CD1c-positive myeloid dendritic cell (primary cell): ENCODE measurements around the gene ALDH1A2.
"Not testable (repeated sequence)": the region's sequence is repeated elsewhere in the genome, so short reads cannot be mapped to it uniquely, and the experiment has no call there.

Experiments
- DNase-seq: peaks from one replicate; pipeline ENCODE4 v3.0.0-alpha.2; 2016; ENCODE audit errors: extremely low spot score

The ALDH1A2 gene

DNA sequence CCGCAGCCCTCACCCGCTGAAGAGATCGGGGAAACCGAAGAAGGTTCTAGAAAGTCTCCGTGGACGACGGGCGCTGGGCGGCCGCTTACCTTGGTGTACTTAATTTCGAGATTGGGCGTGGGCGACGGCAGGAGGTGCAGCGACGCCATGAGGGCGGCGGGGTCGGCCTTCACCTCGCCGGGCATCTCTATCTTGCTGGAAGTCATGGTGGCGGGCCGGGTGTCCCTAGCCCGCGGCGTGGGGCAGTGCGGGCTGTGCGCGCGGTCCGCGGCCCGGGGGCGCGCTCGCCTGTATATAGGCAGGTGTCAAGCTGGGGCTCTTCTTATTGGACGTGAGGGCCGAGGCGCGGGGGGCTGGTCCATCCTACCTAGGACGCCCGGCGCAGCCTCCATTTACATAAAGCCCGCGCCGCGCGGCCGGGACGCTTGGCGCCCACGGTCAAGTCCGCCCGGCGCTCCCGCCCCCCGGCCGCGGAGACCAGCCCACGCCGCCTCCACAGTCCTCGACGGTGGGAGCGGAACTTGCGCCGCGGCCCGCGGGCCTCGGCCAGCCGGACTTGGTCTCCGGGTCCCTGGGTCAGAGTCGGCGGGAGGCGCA, at the start of gene ALDH1A2:
Gene ALDH1A2, minus strand, starts transcription at position 267 of the 597 bp plus-strand sequence. Its CDS starts 61 bp downstream, at position 206.
- peak; percentile 59 for DNase-seq

GRCh38 chr15:58114812-58115211, 49.3 kb upstream of the ALDH1A2 start:
- DNase-seq, result peak; percentile 55

DNA sequence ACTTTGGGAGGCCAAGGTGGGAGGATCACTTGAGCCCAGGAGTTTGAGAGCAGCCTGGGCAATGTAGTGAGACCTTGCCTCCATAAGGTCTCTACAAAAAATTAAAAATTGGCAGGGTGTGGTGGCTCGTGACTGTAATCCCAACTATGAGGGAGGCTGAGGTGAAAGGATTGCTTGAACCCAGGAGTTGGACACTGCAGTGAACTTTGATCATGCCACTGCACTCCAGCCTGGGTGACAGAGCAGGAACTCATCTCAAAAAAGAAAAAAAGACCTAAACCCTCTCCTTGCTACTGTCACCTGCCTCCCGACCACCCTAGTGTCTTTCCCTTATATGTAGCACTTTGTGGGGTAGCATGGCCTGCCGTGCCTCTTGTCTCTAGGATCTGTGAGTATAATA, 48.9 kb upstream of the ALDH1A2 start:
- DNase-seq, result no peak

- DNase-seq, result not testable (repeated sequence)
These were observed 47.8 kb upstream of the ALDH1A2 start for GRCh38 chr15:58113358-58113757.

- DNase-seq, result no peak
These were observed 46.2 kb upstream of the ALDH1A2 start for GRCh38 chr15:58111718-58112104.

GRCh38 chr15:58110999-58111717, 45.6 kb upstream of the ALDH1A2 start:
- DNase-seq, result no peak

- peak; percentile 79 for DNase-seq
These were observed 43.9 kb upstream of the ALDH1A2 start for GRCh38 chr15:58109419-58109818.

DNA sequence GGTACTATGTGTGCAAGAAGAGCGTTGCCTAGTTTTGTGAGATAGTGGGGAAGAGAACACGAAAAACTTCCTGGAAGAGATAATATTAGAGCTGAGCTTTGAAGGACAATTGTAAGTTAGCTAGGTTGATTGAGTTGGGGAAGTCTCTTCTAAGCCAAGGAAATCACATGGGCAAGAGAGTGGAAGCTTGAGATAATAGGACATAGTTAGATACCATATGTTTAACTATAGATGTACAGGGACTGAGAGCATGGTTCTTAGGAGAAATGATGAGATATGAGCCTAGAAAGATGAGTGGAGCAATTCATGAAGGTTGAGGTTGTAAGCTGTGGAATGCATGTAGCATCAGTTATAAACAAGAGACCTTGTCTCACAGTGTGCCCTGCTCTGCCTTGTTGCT, 42.6 kb upstream of the ALDH1A2 start:
- DNase-seq, result no peak

- no peak for DNase-seq
These were observed 38.0 kb upstream of the ALDH1A2 start for GRCh38 chr15:58103482-58103881.

DNA sequence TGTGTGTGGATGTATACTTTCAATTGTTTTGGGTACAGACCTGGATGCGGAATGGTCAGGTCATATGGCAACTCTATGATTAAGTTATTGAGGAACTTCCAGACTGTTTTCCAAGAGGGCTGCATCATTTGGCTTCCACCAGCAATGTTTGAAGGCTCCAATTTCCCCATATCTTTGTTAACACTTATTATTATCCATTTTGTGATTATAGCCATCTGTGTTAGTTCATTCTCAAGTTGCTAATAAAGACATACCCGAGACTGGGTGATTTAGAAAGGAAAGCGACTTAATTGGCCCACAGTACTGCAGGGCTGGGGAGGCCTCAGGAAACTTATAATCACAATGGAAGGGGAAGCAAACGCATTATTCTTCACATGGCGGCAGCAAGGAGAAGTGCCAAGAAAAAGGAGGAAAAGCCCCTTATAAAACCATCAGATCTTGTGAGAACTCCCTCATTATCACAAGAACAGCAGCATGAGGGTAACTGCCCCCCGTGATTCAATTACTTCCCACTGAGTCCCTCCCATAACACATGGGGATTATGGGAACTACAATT, 31.1 kb upstream of the ALDH1A2 start:
- DNase-seq, result no peak

GRCh38 chr15:58095415-58095814, 29.9 kb upstream of the ALDH1A2 start:
- no peak for DNase-seq

GRCh38 chr15:58087871-58088270, 22.4 kb upstream of the ALDH1A2 start:
- DNase-seq, result peak; percentile 79

DNA sequence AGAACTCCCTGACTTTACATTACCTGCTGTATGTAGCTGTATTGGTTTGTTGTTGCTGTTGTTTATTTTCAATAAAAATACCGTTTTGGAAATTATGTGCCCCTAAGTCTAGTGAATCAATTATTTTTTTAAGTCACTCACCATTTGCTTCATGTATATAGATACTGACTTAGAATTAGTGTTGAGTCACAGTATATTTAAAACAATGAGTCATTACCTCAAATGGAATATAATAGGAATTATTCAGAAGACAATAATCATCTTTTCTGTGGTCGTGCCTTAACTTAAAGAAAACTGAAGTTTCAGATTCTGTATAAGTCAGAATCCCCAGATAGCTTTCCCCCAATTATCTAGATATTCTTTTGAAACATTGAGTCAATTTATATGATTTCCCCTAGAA, 21.0 kb upstream of the ALDH1A2 start:
- no peak for DNase-seq

GRCh38 chr15:58083526-58083925, 18.0 kb upstream of the ALDH1A2 start:
- DNase-seq, result no peak

- DNase-seq, result no peak
These were observed 16.4 kb upstream of the ALDH1A2 start for GRCh38 chr15:58081891-58082290.

- DNase-seq, result no peak
These were observed 15.9 kb upstream of the ALDH1A2 start for GRCh38 chr15:58081456-58081855.

DNA sequence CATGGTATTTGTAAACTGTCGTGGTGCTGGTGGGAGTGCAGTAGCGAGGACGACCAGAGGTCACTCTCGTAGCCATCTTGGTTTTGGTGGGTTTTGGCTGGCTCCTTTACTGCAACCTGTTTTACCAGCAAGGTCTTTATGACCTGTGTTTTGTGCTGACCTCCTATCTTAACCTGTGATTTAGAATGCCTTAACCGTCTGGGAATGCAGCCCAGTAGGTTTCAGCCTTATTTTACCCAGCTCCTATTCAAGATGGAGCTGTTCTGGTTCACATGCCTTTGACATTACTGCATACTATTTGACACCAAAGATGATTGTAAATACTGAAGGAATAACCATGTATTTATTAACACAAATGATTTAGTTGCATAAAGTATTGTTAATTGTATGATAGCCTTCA, 15.4 kb upstream of the ALDH1A2 start:
- DNase-seq, result not testable (repeated sequence)

- no peak for DNase-seq
These were observed 14.9 kb upstream of the ALDH1A2 start for GRCh38 chr15:58080398-58080797.

GRCh38 chr15:58078591-58078990, 13.1 kb upstream of the ALDH1A2 start:
- DNase-seq, result no peak

- no peak for DNase-seq
These were observed 11.9 kb upstream of the ALDH1A2 start for GRCh38 chr15:58077427-58077826.

DNA sequence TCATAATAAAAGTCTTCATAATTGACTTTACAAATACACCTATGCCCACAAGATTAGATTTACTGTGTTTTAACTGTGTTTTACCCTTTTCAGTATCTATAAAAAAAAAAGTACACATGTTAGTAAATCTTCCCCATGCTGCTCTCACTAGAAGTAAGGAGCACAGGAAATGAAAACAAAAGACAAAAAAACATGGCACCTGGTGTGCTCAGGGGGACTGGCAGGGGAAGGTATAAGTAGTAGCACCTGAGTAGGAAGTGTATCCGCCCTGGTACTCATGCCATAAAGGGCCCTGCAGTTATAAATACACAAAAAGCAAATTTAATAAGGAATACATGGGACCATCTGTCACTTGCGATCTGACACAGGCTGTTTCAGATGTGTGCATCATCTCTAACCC, 8.9 kb upstream of the ALDH1A2 start:
- no peak for DNase-seq

DNA sequence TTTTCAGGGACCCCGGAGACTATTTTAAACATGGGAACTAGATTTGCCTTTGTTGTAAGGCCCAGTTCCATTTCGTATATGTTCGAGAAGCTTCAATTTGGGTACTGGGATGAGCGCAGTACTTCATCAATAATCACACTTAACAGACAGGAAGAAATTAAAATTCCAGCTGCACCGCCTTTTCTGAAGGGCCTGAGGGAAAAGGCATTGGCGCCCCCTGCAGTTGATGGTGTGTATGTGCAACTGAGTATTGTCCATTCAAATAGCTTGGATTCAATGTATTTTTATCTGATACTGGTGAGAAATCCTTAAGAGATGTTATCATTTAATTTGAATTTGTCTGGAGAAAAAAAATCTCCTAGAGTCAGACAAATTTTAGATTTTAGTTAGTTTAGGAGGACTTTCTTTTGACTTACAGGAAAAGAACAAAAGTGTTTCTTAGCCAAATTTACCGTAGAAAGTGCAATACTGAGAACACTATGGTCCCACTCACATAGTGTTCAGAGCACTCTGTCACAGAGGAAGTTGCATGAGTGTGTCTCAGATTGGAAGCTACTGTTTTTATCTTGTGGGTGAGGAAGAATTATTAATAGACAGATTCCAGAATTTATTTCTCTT, 5.4 kb upstream of the ALDH1A2 start:
- DNase-seq, result peak; percentile 67

GRCh38 chr15:58069008-58069407, 3.5 kb upstream of the ALDH1A2 start:
- DNase-seq, result no peak
